WERI-Rb-1 (cell line): ENCODE measurements around the gene ABCB9.

Source experiments
- DNase-seq: peaks from one replicate; pipeline ENCODE4 v3.0.0-alpha.2; 2020
- H3K27ac ChIP-seq: fragments of 250-450 bp; sonication (Bioruptor Pico); 2 replicates; pipeline ENCODE4 v1.5.1; 2020; ENCODE audit warnings: mild to moderate bottlenecking, moderate library complexity
- H3K27me3 ChIP-seq: fragments of 250-450 bp; sonication (Bioruptor Pico); 2 replicates; pipeline ENCODE4 v1.5.1; 2021; ENCODE audit warnings: mild to moderate bottlenecking, low read depth, moderate library complexity; ENCODE audit not compliant: insufficient read depth, severe bottlenecking
- H3K36me3 ChIP-seq: fragments of 250-450 bp; sonication (Bioruptor Pico); 2 replicates; pipeline ENCODE4 v1.5.1; 2020; ENCODE audit warnings: mild to moderate bottlenecking, moderate library complexity
- H3K4me3 ChIP-seq: 2 replicates; pipeline ENCODE4 v1.5.1; 2011; ENCODE audit warnings: low read depth, mild to moderate bottlenecking, control low read depth, low read length
- H3K9me3 ChIP-seq: fragments of 250-450 bp; sonication (Bioruptor Pico); 2 replicates; pipeline ENCODE4 v1.5.1; 2021; ENCODE audit warnings: mild to moderate bottlenecking, moderate library complexity; ENCODE audit not compliant: severe bottlenecking
- CTCF ChIP-seq: IDR thresholded peaks from 2 replicates; pipeline ENCODE4 v1.5.1; 2011; ENCODE audit warnings: low read depth, mild to moderate bottlenecking, control low read depth, inconsistent platforms, low read length

Gene ABCB9

GRCh38 chr12:122978507-122978955 lies 12.3 kb upstream of the ABCB9 start:
- no peak overlapping the region for H3K27ac ChIP-seq
- H3K9me3 ChIP-seq: no peaks in the 10 kb centered on the region
- no peak for TF ChIP-seq CTCF
- no peak for DNase-seq
- peaks cover 28% of the 10 kb centered on the region for H3K36me3 ChIP-seq
- no peaks in the 10 kb centered on the region for H3K27me3 ChIP-seq
- no peak overlapping the region for H3K4me3 ChIP-seq

GRCh38 chr12:122977655-122978392 lies 11.6 kb upstream of the ABCB9 start:
- no peak for TF ChIP-seq CTCF

GRCh38 chr12:122977153-122977552 lies 10.9 kb upstream of the ABCB9 start:
- TF ChIP-seq CTCF: no peak
- Histone ChIP-seq H3K27ac (no peak overlapping the region), H3K9me3 (no peaks in the 10 kb centered on the region), H3K4me3 (no peak overlapping the region), H3K27me3 (no peaks in the 10 kb centered on the region), H3K36me3 (peaks cover 18% of the 10 kb centered on the region)
- DNase-seq: no peak

More at GRCh38 chr12:122977655-122978392, 11.6 kb upstream of the ABCB9 start:
- no peaks in the 10 kb centered on the region for H3K9me3 ChIP-seq
- no peaks in the 10 kb centered on the region for H3K27me3 ChIP-seq
- no peak overlapping the region for H3K27ac ChIP-seq
- no peak overlapping the region for H3K4me3 ChIP-seq
- H3K36me3 ChIP-seq: peaks cover 24% of the 10 kb centered on the region
- DNase-seq: no peak

- no peak overlapping the region for H3K27ac ChIP-seq
- no peak for DNase-seq
- TF ChIP-seq CTCF: no peak
- no peak overlapping the region for H3K4me3 ChIP-seq
- H3K27me3 ChIP-seq: no peaks in the 10 kb centered on the region
- peaks cover 12% of the 10 kb centered on the region for H3K36me3 ChIP-seq
- no peaks in the 10 kb centered on the region for H3K9me3 ChIP-seq
These were observed 10.3 kb upstream of the ABCB9 start for GRCh38 chr12:122976648-122976975.

- peaks cover 10% of the 10 kb centered on the region for H3K36me3 ChIP-seq
- no peaks in the 10 kb centered on the region for H3K27me3 ChIP-seq
- peak overlapping the region; percentile 93 for H3K4me3 ChIP-seq
- DNase-seq: no peak
- H3K9me3 ChIP-seq: no peaks in the 10 kb centered on the region
- H3K27ac ChIP-seq: peak overlapping the region; percentile 97
- no peak for TF ChIP-seq CTCF
These were observed 9.8 kb upstream of the ABCB9 start for GRCh38 chr12:122975790-122976647.
